K562 (cell line): Measurements from ENCODE around the gene ELP5. TPM values are rescaled to one million over a fixed set of nuclear protein-coding genes. Genes with fewer than 3 reads are reported as not detected.

ENCODE experiments used
- CEBPB ChIP-seq: fragments of 450-650 bp; IDR thresholded peaks from 2 replicates; pipeline ENCODE4 v1.6.1; 2016; ENCODE audit warnings: missing genetic modification characterization, missing compliant biosample characterization
- DACH1 ChIP-seq: fragments of 450-650 bp; IDR thresholded peaks from 2 replicates; pipeline ENCODE4 v1.6.1; 2018; ENCODE audit not compliant: partially characterized antibody
- NFYB ChIP-seq: IDR thresholded peaks from 2 replicates; pipeline ENCODE4 v1.6.1; 2011; ENCODE audit warnings: mild to moderate bottlenecking, moderate library complexity; ENCODE audit not compliant: insufficient read length; ENCODE audit errors: extremely low read depth
- PCBP2 ChIP-seq: fragments of 200-400 bp; formaldehyde crosslinking; IDR thresholded peaks from 2 replicates; pipeline ENCODE4 v1.6.1; 2018; ENCODE audit warnings: low read length, low read depth, mild to moderate bottlenecking, moderate library complexity; ENCODE audit not compliant: poor library complexity, severe bottlenecking
- PRMT5 ChIP-seq: sonication (generic); formaldehyde crosslinking; IDR thresholded peaks from 2 replicates; pipeline ENCODE4 v1.5.0; 2020; ENCODE audit warnings: missing genetic modification reagents
- RB1 ChIP-seq: fragments of 450-650 bp; IDR thresholded peaks from 2 replicates; pipeline ENCODE4 v1.6.1; 2017; ENCODE audit warnings: low read depth, mild to moderate bottlenecking
- ZNF445 ChIP-seq: fragments of 250-450 bp; sonication (Bioruptor Pico); IDR thresholded peaks from 2 replicates; pipeline ENCODE4 v1.4.0; 2020; ENCODE audit warnings: low read depth, mild to moderate bottlenecking, moderate library complexity
- polyA plus RNA-seq, 8 experiments: library from polyadenylated mRNA; depleted of rRNA in 4 of 8; stranded (reverse) in 5 of 8; unstranded in 3 of 8; fragments of >200 nt; fragmentation: Nextera tagmentation in 2 of 8; fragmentation: Illumina TruSeq in 1 of 8; extraction: Ambion mirVana in 2 of 8; extraction: Trizol in 1 of 8; gene quantifications; 2 replicates each; pipeline versions ENCODE4 v1.2.1 to v1.2.3, GENCODE V29; 2011 to 2014; ENCODE audit warnings: inconsistent platforms in 1 of 8, missing spikeins in 1 of 8
- total RNA-seq, 7 experiments: library from RNA; depleted of rRNA in 6 of 7; stranded (reverse); fragments of >200 nt in 6 of 7; fragmentation: Illumina TruSeq in 2 of 7; extraction: Trizol in 2 of 7; gene quantifications; 2 replicates each; pipeline versions ENCODE4 v1.2.1 to v1.2.3, GENCODE V29; 2011 to 2021; ENCODE audit warnings: low replicate concordance in 1 of 7
- TF ChIP-seq, protein P1 (sequence below), 3 experiments: IDR thresholded peaks in 2 of 3; conservative IDR thresholded peaks in 1 of 3; 2 replicates each; pipeline ENCODE4 v1.5.1; 2011 to 2012; ENCODE audit warnings: low read length in 3 of 3, mild to moderate bottlenecking in 3 of 3, control low read depth in 2 of 3, improper control_type of control experiment in 1 of 3, inconsistent platforms in 1 of 3, low read depth in 1 of 3, mixed read lengths in 1 of 3, moderate library complexity in 1 of 3; ENCODE audit not compliant: insufficient read depth in 2 of 3
- TF ChIP-seq, protein P2 (sequence below): fragments of 250-450 bp; sonication (Bioruptor Pico); IDR thresholded peaks from 2 replicates; pipeline ENCODE4 v1.4.0; 2020; ENCODE audit warnings: mild to moderate bottlenecking
- TF ChIP-seq, protein P3 (sequence below): sonication (generic); formaldehyde crosslinking; IDR thresholded peaks from 2 replicates; pipeline ENCODE4 v1.9.0; 2022; ENCODE audit warnings: mild to moderate bottlenecking, missing genetic modification reagents
- TF ChIP-seq, protein P4 (sequence below), 2 experiments: fragments of 450-650 bp; IDR thresholded peaks; 2 replicates each; pipeline ENCODE4 v1.6.1; 2018; ENCODE audit warnings: mild to moderate bottlenecking in 2 of 2, low read depth in 1 of 2; ENCODE audit not compliant: partially characterized antibody in 2 of 2

The ELP5 gene
- total and polyA plus RNA-seq, 9 of the 15 experiments (the other 6 are each of a cell fraction or from before 2014, with no cell fraction given) = 25.7 to 77.9 (median 52.9) TPM

DNA sequence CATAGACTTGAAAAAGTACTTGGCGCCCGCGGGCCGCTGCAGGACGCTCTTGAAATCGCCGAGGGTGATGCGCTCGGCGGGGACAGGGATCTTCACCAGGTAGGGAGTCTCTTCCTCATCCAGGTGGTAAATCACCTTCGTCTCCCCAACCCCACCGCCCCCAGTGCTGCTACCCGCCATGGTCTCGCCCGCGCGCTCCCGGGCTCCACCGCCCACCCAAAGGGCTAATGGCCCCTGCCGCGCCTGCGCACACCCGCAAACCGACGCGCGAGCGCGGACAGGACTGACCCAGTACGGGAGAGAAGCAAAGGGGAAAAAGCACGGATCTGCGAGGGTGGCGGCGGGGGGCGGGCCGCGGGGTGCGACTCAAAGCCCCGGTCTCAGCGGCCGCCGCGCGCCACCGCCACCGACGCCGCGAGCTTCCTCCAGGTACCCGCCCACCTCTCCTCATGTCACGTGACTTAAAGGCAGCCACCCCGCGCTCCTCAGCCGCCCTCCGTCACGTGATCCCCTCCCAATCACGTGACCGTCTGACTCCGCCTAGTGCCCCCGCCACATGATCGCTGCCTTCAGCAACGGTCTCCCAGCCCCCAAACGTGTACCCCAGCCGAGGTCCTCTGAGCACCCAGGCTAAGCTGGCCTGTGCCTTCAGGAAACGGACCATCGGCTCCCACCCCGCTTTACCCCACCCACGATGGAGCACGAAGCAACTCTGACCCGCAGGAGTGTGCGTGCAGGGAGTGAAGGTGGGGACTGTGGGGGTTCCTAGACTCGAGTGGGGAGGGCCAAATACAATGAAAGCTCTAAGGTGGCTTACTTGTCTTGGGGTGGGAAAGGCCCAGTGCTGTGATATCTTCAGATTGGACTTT, 17.7 kb upstream of the ELP5 start, which contains the start of gene DVL2 (continued):
- TF ChIP-seq PRMT5 (no peak), NFYB (no peak), CEBPB (tag) (no peak), RB1 (peak; percentile 85; the same call in 1 of the 2 replicates), PCBP2 (no peak), DACH1 (no peak), ZNF445 (CRISPR knock-in tag) (no peak)
- TF ChIP-seq, protein P1, sequence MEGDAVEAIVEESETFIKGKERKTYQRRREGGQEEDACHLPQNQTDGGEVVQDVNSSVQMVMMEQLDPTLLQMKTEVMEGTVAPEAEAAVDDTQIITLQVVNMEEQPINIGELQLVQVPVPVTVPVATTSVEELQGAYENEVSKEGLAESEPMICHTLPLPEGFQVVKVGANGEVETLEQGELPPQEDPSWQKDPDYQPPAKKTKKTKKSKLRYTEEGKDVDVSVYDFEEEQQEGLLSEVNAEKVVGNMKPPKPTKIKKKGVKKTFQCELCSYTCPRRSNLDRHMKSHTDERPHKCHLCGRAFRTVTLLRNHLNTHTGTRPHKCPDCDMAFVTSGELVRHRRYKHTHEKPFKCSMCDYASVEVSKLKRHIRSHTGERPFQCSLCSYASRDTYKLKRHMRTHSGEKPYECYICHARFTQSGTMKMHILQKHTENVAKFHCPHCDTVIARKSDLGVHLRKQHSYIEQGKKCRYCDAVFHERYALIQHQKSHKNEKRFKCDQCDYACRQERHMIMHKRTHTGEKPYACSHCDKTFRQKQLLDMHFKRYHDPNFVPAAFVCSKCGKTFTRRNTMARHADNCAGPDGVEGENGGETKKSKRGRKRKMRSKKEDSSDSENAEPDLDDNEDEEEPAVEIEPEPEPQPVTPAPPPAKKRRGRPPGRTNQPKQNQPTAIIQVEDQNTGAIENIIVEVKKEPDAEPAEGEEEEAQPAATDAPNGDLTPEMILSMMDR (IDR thresholded peaks at IDR 0.05 in 2 of 3, conservative IDR thresholded peaks at IDR 0.05 in 1 of 3; ENCODE audit: insufficient read depth in 2 of 3, low read depth in 1 of 3, low read length in 3 of 3) = no peak; a peak in 1 of 6 replicates
- TF ChIP-seq, protein P2, sequence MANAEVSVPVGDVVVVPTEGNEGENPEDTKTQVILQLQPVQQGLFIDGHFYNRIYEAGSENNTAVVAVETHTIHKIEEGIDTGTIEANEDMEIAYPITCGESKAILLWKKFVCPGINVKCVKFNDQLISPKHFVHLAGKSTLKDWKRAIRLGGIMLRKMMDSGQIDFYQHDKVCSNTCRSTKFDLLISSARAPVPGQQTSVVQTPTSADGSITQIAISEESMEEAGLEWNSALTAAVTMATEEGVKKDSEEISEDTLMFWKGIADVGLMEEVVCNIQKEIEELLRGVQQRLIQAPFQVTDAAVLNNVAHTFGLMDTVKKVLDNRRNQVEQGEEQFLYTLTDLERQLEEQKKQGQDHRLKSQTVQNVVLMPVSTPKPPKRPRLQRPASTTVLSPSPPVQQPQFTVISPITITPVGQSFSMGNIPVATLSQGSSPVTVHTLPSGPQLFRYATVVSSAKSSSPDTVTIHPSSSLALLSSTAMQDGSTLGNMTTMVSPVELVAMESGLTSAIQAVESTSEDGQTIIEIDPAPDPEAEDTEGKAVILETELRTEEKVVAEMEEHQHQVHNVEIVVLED (CRISPR knock-in tag) = peak; percentile 44; the same call in 1 of the 2 replicates
- TF ChIP-seq, protein P3, sequence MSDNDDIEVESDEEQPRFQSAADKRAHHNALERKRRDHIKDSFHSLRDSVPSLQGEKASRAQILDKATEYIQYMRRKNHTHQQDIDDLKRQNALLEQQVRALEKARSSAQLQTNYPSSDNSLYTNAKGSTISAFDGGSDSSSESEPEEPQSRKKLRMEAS (CRISPR knock-in tag) = peak; percentile 90
- TF ChIP-seq, protein P4, sequence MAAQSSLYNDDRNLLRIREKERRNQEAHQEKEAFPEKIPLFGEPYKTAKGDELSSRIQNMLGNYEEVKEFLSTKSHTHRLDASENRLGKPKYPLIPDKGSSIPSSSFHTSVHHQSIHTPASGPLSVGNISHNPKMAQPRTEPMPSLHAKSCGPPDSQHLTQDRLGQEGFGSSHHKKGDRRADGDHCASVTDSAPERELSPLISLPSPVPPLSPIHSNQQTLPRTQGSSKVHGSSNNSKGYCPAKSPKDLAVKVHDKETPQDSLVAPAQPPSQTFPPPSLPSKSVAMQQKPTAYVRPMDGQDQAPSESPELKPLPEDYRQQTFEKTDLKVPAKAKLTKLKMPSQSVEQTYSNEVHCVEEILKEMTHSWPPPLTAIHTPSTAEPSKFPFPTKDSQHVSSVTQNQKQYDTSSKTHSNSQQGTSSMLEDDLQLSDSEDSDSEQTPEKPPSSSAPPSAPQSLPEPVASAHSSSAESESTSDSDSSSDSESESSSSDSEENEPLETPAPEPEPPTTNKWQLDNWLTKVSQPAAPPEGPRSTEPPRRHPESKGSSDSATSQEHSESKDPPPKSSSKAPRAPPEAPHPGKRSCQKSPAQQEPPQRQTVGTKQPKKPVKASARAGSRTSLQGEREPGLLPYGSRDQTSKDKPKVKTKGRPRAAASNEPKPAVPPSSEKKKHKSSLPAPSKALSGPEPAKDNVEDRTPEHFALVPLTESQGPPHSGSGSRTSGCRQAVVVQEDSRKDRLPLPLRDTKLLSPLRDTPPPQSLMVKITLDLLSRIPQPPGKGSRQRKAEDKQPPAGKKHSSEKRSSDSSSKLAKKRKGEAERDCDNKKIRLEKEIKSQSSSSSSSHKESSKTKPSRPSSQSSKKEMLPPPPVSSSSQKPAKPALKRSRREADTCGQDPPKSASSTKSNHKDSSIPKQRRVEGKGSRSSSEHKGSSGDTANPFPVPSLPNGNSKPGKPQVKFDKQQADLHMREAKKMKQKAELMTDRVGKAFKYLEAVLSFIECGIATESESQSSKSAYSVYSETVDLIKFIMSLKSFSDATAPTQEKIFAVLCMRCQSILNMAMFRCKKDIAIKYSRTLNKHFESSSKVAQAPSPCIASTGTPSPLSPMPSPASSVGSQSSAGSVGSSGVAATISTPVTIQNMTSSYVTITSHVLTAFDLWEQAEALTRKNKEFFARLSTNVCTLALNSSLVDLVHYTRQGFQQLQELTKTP (IDR thresholded peaks at IDR 0.05; ENCODE audit: low read depth in 1 of 2, partially characterized antibody in 2 of 2) = peak in 1 of 2 experiments; percentile 84
